K562 (cell line): ENCODE data around the gene RTBDN. TPM values are rescaled to one million over a fixed set of nuclear protein-coding genes. Genes with fewer than 3 reads are reported as not detected.

Experiments used
- ATF3 ChIP-seq, 2 experiments: fragments of 450-650 bp in 1 of 2; sonication (generic) in 1 of 2; formaldehyde crosslinking in 1 of 2; IDR thresholded peaks in 1 of 2; conservative IDR thresholded peaks in 1 of 2; 2 replicates each; pipeline versions ENCODE4 v1.6.1 to v1.8.1; 2016 to 2023; ENCODE audit warnings: mild to moderate bottlenecking in 2 of 2, moderate library complexity in 2 of 2, inconsistent platforms in 1 of 2, missing genetic modification reagents in 1 of 2
- CBX1 ChIP-seq: sonication (generic); IDR thresholded peaks from 2 replicates; pipeline ENCODE4 v1.6.1; 2016; ENCODE audit warnings: antibody characterized with exemption, low read depth, mild to moderate bottlenecking
- ETV1 ChIP-seq: fragments of 450-650 bp; conservative IDR thresholded peaks from 2 replicates; pipeline ENCODE4 v1.6.1; 2016; ENCODE audit warnings: missing genetic modification characterization, control low read depth, low read depth, missing compliant biosample characterization
- FOXP4 ChIP-seq: sonication (generic); formaldehyde crosslinking; IDR thresholded peaks from 2 replicates; pipeline ENCODE4 v1.8.0; 2022; ENCODE audit warnings: mild to moderate bottlenecking, missing genetic modification reagents, borderline replicate concordance
- KAT7 ChIP-seq: sonication (generic); formaldehyde crosslinking; IDR thresholded peaks from 2 replicates; pipeline ENCODE4 v1.8.0; 2022; ENCODE audit warnings: missing genetic modification reagents, mild to moderate bottlenecking, borderline replicate concordance
- MAZ ChIP-seq, 2 experiments: fragments of 450-650 bp in 1 of 2; sonication (generic) in 1 of 2; formaldehyde crosslinking; IDR thresholded peaks in 1 of 2; conservative IDR thresholded peaks in 1 of 2; 2 replicates each; pipeline versions ENCODE4 v1.4.0 to v1.5.0; 2020; ENCODE audit warnings: mild to moderate bottlenecking in 1 of 2, missing genetic modification reagents in 1 of 2
- MYC ChIP-seq, 2 experiments: fragments of 250-450 bp in 1 of 2; sonication (Bioruptor Pico) in 1 of 2; IDR thresholded peaks; 2 replicates each; pipeline versions ENCODE4 v1.5.1 to v1.6.1; 2012 to 2021; ENCODE audit warnings: low read depth in 2 of 2, borderline replicate concordance in 1 of 2, improper control_type of control experiment in 1 of 2, low read length in 1 of 2, mild to moderate bottlenecking in 1 of 2, moderate library complexity in 1 of 2
- NR2F6 ChIP-seq: fragments of 450-650 bp; formaldehyde crosslinking; IDR thresholded peaks from 2 replicates; pipeline ENCODE4 v1.4.0; 2020; ENCODE audit warnings: mild to moderate bottlenecking
- TAF1 ChIP-seq: IDR thresholded peaks from 2 replicates; pipeline ENCODE4 v1.6.1; 2011; ENCODE audit warnings: mild to moderate bottlenecking, low read length, moderate library complexity; ENCODE audit not compliant: insufficient read depth, control insufficient read depth, severe bottlenecking; ENCODE audit errors: extremely low read depth
- TBL1XR1 ChIP-seq, 2 experiments: IDR thresholded peaks; 2 replicates each; pipeline ENCODE4 v1.6.1; 2012; ENCODE audit warnings: improper control_type of control experiment in 2 of 2, low read length in 2 of 2, mild to moderate bottlenecking in 1 of 2
- VEZF1 ChIP-seq: fragments of 200-800 bp; sonication (Bioruptor generic); IDR thresholded peaks from 2 replicates; pipeline ENCODE4 v1.6.1; 2017; ENCODE audit warnings: missing genetic modification characterization, missing compliant biosample characterization
- ZBTB43 ChIP-seq: sonication (generic); formaldehyde crosslinking; IDR thresholded peaks from 2 replicates; pipeline ENCODE4 v1.8.0; 2023; ENCODE audit warnings: mild to moderate bottlenecking, missing genetic modification reagents
- ZBTB8A ChIP-seq: fragments of 450-650 bp; IDR thresholded peaks from 2 replicates; pipeline ENCODE4 v1.6.1; 2018; ENCODE audit warnings: mild to moderate bottlenecking, moderate library complexity; ENCODE audit not compliant: partially characterized antibody
- ZNF165 ChIP-seq: fragments of 250-450 bp; sonication (Bioruptor Pico); IDR thresholded peaks from 2 replicates; pipeline ENCODE4 v1.4.0; 2020; ENCODE audit warnings: borderline replicate concordance
- polyA plus RNA-seq, 8 experiments: library from polyadenylated mRNA; depleted of rRNA in 4 of 8; stranded (reverse) in 5 of 8; unstranded in 3 of 8; fragments of >200 nt; fragmentation: Nextera tagmentation in 2 of 8; fragmentation: Illumina TruSeq in 1 of 8; extraction: Ambion mirVana in 2 of 8; extraction: Trizol in 1 of 8; gene quantifications; 2 replicates each; pipeline versions ENCODE4 v1.2.1 to v1.2.3, GENCODE V29; 2011 to 2014; ENCODE audit warnings: inconsistent platforms in 1 of 8, missing spikeins in 1 of 8
- total RNA-seq, 7 experiments: library from RNA; depleted of rRNA in 6 of 7; stranded (reverse); fragments of >200 nt in 6 of 7; fragmentation: Illumina TruSeq in 2 of 7; extraction: Trizol in 2 of 7; gene quantifications; 2 replicates each; pipeline versions ENCODE4 v1.2.1 to v1.2.3, GENCODE V29; 2011 to 2021; ENCODE audit warnings: low replicate concordance in 1 of 7
- TF ChIP-seq, protein P1 (sequence below): IDR thresholded peaks from 2 replicates; pipeline ENCODE4 v1.6.1; 2011; ENCODE audit not compliant: insufficient read length; ENCODE audit errors: extremely low read depth
- TF ChIP-seq, protein P2 (sequence below), 2 experiments: fragments of 450-650 bp; IDR thresholded peaks; 2 replicates each; pipeline ENCODE4 v1.6.1; 2016

Gene RTBDN
- total and polyA plus RNA-seq, 9 of the 15 experiments (the other 6 are each of a cell fraction or from before 2014, with no cell fraction given): 0.20 to 2.3 (median 0.72) TPM; not detected in 1

DNA sequence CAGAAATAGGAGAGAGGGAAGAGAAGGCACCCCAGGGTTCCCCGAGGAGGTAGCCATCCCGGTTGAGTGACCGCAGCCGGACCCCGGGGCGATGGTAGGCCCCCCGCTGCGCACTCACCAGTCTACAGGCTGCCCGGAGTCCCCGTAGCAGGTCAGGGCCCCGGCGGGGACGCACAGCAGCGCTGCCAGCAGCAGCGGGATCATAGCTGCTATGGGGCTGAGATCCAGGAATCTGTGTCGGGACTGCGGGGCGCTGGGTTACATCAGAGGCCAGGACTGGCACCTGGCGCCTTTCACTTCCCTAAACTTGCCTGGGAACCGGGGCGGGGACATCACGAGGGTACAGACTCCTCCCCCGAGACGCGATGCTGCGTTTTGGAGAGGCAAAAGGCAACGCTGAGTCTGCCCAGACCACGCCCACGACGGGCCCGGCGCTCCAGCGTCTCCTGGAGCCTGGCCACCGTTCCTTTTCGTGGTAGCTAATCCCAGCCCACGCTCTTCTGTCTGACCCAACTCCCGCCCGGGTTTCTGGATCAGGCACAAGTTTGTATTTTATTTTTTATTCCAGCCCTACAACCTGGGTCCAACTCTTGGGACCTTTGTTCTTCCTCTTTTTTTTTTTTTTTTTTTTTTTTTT is 46.9 kb upstream of the RTBDN start, which contains the start of gene DNASE2 (continued):
- TF ChIP-seq ZNF165 (CRISPR knock-in tag) (no peak), TAF1 (peak; percentile 37), MYC (IDR thresholded peaks at IDR 0.05; ENCODE audit: low read depth, low read length) (peak; percentile 90), MYC (CRISPR knock-in tag; IDR thresholded peaks at IDR 0.05; ENCODE audit: borderline replicate concordance, low read depth) (no peak), KAT7 (CRISPR knock-in tag) (peak; percentile 39; the same call in 1 of the 2 replicates), TBL1XR1 (IDR thresholded peaks at IDR 0.05; ENCODE audit: low read length in 2 of 2) (peak in 1 of 2 experiments; percentile 15; a peak in 2 of 4 replicates), ATF3 (IDR thresholded peaks at IDR 0.05) (peak; percentile 68), ATF3 (CRISPR knock-in tag; conservative IDR thresholded peaks at IDR 0.05) (no peak), MAZ (CRISPR knock-in tag; conservative IDR thresholded peaks at IDR 0.05 in 1 of 2, IDR thresholded peaks at IDR 0.05 in 1 of 2) (peak; percentile 32 to 85; a peak in 3 of 4 replicates), ETV1 (tag) (no peak), VEZF1 (CRISPR knock-in tag) (peak; percentile 44), FOXP4 (CRISPR knock-in tag) (no peak), ZBTB8A (no peak), CBX1 (peak; percentile 18; the same call in 1 of the 2 replicates), NR2F6 (CRISPR knock-in tag) (no peak), ZBTB43 (CRISPR knock-in tag) (peak; percentile 71; the same call in 1 of the 2 replicates)
- TF ChIP-seq, protein P1, sequence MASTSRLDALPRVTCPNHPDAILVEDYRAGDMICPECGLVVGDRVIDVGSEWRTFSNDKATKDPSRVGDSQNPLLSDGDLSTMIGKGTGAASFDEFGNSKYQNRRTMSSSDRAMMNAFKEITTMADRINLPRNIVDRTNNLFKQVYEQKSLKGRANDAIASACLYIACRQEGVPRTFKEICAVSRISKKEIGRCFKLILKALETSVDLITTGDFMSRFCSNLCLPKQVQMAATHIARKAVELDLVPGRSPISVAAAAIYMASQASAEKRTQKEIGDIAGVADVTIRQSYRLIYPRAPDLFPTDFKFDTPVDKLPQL: no peak
- TF ChIP-seq, protein P2, sequence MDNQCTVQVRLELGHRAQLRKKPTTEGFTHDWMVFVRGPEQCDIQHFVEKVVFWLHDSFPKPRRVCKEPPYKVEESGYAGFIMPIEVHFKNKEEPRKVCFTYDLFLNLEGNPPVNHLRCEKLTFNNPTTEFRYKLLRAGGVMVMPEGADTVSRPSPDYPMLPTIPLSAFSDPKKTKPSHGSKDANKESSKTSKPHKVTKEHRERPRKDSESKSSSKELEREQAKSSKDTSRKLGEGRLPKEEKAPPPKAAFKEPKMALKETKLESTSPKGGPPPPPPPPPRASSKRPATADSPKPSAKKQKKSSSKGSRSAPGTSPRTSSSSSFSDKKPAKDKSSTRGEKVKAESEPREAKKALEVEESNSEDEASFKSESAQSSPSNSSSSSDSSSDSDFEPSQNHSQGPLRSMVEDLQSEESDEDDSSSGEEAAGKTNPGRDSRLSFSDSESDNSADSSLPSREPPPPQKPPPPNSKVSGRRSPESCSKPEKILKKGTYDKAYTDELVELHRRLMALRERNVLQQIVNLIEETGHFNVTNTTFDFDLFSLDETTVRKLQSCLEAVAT (IDR thresholded peaks at IDR 0.05): no peak
